Effector CD4-positive, alpha-beta T cell (primary cell): Measurements from ENCODE around the gene CHST9.
"Not testable (repeated sequence)": the region's sequence is repeated elsewhere in the genome, so short reads cannot be mapped to it uniquely, and the experiment has no call there.

Source experiments
- DNase-seq: peaks from one replicate; pipeline ENCODE4 v3.0.0-alpha.2; 2020

CHST9 gene

GRCh38 chr18:27171993-27172392 lies 13.1 kb downstream of the CHST9 start:
- no peak for DNase-seq

- no peak for DNase-seq
Observed at GRCh38 chr18:27165412-27165811, 19.7 kb downstream of the CHST9 start.

DNA sequence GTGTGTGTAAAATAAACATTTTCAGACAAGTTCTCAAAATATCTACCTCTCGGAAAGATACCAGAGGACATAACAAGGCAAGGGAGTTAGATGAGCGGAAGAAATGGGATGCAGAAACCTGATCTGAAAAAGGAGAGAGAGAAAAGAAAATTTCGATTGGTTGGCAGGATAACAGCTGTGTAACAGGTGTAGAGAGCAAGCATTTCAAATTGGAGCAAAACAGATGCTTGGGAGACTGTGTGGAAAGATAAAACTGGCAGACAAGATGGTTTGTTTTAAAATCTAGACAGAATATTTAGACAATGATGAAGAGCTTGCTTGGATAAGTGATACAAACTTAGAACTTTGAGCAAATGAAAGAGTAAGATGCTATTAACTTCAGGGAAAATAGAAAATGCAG lies 20.2 kb downstream of the CHST9 start:
- DNase-seq = no peak

DNA sequence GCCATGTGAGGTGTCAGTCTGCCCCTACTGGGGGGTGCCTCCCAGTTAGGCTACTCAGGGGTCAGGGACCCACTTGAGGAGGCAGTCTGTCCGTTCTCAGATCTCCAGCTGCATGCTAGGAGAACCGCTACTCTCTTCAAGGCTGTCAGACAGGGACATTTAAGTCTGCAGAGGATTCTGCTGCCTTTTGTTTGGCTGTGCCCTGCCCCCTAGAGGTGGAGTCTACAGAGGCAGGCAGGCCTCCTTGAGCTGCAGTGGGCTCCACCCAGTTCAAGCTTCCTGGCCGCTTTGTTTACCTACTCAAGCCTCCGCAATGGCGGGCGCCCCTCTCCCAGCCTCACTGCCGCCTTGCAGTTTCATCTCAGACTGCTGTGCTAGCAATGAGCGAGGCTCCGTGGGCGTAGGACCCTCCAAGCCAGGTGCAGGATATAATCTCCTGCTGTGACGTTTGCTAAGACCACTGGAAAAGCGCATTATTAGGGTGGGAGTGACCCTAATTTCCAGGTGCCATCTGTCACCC lies 21.9 kb downstream of the CHST9 start:
- DNase-seq = not testable (repeated sequence)

- DNase-seq = not testable (repeated sequence)
Observed at GRCh38 chr18:27149240-27149639, 35.9 kb downstream of the CHST9 start.

DNA sequence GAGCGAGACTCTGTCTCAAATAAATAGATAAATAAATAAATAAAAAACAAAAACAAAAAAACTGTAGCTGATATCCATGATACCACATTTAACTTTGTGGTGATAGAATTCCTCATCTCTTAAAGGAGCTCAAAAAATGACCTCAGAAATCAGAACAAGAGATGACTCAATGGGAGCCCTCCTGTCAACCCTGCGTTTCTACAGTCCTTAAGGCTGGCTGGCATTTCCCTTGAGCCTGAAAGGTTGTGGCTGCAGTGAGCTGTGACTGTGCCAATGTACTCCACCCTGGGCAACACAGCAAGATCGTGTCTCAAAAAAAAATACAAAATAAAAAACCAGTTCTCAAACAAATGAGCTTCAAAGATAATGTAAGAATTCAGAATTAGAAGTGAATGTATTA lies 40.4 kb downstream of the CHST9 start:
- no peak for DNase-seq

- no peak for DNase-seq
Observed at GRCh38 chr18:27143580-27144287, 41.4 kb downstream of the CHST9 start.

DNA sequence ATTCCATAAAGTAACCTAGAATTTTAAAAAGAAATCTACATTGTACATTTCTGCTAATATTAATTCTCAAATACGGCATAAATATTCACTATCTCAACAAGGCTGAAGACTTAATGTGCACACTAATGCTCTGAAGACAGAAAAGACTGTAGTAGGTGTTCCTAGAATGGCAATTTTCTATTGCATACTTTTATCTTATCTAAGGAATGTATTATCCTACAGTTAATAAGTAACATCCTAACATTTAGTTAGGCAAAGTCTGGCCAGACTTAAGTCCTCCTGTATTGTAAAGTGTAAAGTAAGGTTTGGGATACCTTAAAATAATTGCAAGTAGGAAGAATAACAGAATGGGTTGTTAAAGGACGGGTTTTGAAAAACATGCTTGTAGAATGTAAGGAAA lies 42.2 kb downstream of the CHST9 start:
- DNase-seq = no peak

GRCh38 chr18:27141876-27142275 lies 43.2 kb downstream of the CHST9 start:
- no peak for DNase-seq

- DNase-seq = no peak
Observed at GRCh38 chr18:27138079-27138478, 47.0 kb downstream of the CHST9 start.

DNA sequence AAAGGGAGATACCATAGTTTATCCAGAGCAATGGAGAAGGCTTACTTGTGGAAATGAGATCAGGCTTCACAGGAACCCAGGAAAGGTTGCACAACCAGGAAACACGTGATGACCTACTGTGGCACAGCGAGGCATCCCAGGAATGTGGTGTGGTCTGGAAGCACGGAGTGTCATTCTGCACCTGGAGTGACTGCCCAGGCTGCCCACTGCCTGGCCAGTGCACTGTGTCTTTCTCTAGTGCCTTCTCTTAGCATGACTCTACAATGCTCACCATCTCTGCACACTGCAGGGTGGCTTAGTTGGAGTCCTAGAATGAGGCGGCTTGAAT lies 48.9 kb downstream of the CHST9 start:
- no peak for DNase-seq

GRCh38 chr18:27135504-27136207 lies 49.5 kb downstream of the CHST9 start:
- DNase-seq = no peak

- no peak for DNase-seq
Observed at GRCh38 chr18:27130065-27130630, 55.0 kb downstream of the CHST9 start.

- DNase-seq = no peak
Observed at GRCh38 chr18:27124196-27124595, 60.9 kb downstream of the CHST9 start.

GRCh38 chr18:27121108-27121507 lies 64.0 kb downstream of the CHST9 start:
- DNase-seq = no peak

DNA sequence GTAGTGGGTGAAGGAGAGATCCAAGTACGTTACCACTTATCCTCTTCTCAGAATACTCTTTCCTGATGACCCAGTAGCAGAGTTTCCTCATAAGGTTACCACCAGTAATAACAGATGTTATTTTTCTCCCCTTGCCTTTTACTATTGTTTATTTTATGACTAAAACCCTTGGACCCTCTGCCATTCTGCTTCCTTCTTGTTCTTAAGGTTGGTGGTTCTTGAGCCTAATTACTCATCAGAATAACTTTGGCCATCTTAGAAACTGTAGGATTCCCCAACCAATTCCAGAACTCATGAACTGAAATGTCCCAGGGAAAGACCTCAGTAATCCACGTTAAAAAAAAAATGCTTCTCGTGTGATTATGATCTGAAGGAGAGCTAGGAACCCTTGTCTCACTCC lies 64.9 kb downstream of the CHST9 start:
- no peak for DNase-seq

- DNase-seq = no peak
Observed at GRCh38 chr18:27118973-27119372, 66.1 kb downstream of the CHST9 start.

DNA sequence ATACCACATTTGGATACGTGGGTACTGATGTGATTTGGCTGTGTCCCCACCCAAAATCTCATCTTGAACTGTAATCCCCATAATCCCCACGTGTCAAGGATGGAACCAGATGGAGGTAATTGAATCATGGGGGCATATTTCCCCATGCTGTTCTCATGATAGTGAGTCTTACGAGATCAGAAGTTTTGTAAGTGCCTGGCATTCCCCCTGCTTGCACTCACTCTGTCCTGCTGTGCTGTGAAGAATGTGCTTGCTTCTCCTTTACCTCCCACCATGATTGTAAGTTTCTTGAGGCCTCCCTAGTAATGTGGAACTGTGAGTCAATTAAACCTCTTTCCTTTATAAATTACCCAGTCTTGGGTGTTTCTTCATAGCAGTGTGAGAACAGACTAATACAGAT lies 70.3 kb downstream of the CHST9 start:
- DNase-seq = no peak

DNA sequence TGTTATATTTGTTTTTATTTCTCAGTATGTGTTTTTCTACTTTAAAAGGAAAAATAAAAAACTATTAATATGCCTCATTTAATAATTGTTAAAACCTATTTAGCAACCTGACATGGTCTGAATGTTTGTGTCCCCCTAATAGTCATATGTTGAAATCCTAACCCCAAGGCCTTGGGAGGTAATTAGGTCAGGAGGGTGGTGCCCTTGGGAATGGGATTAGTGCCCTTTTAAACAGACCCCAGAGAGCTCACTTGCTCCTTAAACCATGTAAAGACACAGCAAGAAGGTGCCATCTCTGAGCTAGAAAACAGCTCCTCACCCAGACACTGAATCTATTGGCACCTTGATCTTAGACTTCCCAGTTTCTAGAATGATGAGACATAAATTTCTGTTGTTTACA lies 71.8 kb downstream of the CHST9 start:
- DNase-seq = no peak

- no peak for DNase-seq
Observed at GRCh38 chr18:27110319-27110718, 74.8 kb downstream of the CHST9 start.

- DNase-seq = no peak
Observed at GRCh38 chr18:27109451-27109850, 75.7 kb downstream of the CHST9 start.

GRCh38 chr18:27108842-27109241 lies 76.3 kb downstream of the CHST9 start:
- no peak for DNase-seq

DNA sequence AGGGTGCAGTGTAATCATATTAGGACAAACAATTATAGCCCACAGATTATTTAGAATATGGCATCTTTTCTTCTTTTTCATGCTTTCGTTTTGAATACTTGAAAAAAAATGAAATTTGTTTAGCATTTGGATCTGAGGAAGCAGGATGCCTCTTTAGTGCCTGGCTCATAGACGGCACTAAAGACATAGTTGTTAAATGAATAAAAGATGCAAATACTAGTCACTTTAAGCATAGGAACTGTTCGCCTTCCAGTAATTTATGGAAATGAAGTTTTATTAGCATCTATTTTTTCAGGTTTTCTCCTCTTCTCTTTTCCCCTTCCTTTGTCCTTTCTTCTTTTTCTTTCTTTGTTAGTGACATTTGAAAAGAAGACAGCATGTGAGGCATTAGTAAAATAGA lies 80.4 kb downstream of the CHST9 start:
- DNase-seq = no peak

- DNase-seq = no peak
Observed at GRCh38 chr18:27094621-27095020, 90.5 kb downstream of the CHST9 start.
